Measurements from ENCODE around the gene TMTC3.
A peak's percentile ranks its signal among the peaks of the same experiment; 100 is the strongest.
"Not testable (repeated sequence)": the region's sequence is repeated elsewhere in the genome, so short reads cannot be mapped to it uniquely, and the experiment has no call there.

The TMTC3 gene

DNA sequence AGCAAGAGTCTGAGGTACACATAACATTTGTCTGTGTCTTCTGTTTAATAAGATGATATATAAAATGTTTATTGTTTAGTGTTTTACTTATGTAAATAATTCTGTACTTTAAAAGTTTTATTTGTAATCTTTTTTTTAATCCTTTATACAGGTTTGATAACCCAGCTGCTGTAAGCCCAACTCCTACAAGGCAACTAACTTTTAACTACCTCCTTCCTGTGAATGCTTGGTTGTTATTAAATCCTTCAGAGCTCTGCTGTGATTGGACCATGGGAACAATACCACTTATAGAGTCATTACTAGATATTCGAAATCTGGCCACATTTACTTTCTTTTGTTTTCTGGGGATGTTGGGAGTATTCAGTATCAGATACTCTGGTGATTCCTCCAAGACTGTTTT, 24.1 kb downstream of the TMTC3 start:
- DNase-seq (ENCODE audit: low read depth), result no peak

DNA sequence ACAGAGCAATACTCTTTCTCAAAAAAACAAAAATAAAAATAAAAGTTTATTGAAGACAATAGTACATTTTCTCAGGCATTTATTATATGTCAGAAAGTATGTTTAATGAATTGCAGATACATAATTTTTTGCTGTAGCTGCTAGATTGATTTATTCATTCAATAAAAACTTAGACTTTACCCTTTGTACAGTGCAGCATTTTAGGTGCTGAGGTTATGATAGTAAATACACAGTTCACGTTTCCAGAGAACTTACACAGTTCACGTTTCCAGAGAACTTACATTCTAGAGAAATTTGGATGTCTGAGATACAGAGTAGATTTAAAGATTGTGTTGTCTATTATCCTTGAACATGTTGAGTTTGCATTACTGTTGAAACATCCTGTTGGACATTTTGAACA, 25.3 kb downstream of the TMTC3 start:
- no peak for DNase-seq (ENCODE audit: low read depth)

- DNase-seq (ENCODE audit: low read depth), result no peak
These were observed 30.8 kb downstream of the TMTC3 start for GRCh38 chr12:88172844-88173407.

GRCh38 chr12:88175544-88175943, 33.4 kb downstream of the TMTC3 start:
- DNase-seq (ENCODE audit: low read depth), result no peak

- DNase-seq (ENCODE audit: low read depth), result no peak
These were observed 37.4 kb downstream of the TMTC3 start for GRCh38 chr12:88179436-88180014.

- peak; percentile 14 for DNase-seq (ENCODE audit: low read depth)
These were observed 39.8 kb downstream of the TMTC3 start for GRCh38 chr12:88181881-88182280.

DNA sequence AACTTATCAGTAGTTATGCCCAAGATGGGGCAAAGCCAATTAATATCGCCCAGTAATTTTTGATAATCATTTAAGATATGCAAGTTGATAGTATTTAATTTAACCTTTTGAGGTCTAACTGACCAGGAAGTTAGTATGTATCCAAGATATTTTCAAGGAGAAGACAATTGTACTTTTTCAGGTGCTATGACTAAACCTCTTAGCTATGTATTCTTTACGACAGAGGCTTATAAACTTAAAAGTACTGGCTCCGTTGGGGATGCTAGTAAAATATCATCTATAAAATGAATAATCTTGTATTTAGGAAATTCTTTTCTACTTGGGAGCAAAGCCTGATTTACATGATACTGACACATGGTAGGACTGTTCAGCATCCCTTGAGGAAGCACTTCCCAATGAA, 40.3 kb downstream of the TMTC3 start:
- DNase-seq (ENCODE audit: low read depth), result no peak

DNA sequence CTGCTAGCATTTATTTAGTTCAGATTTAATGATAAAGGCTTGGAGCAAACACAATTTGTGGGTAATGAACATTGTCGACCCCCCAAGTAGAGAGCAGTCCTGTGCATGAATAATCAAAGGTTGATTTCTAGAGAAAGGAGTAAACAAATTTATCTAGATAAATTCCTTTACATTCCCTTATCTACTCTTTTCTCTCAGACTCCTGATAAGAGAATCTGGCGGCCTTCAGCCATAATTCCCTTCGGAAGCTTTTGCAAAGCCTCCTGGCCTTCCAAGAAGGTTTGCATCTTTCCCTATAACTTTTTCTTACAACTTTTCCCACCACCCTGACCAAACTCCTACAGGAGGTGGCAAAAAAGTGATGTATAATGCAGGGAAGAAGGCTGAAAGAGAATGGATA, 42.1 kb downstream of the TMTC3 start:
- DNase-seq (ENCODE audit: low read depth), result peak; percentile 58

- no peak for DNase-seq (ENCODE audit: low read depth)
These were observed 43.2 kb downstream of the TMTC3 start for GRCh38 chr12:88185279-88185678.

DNA sequence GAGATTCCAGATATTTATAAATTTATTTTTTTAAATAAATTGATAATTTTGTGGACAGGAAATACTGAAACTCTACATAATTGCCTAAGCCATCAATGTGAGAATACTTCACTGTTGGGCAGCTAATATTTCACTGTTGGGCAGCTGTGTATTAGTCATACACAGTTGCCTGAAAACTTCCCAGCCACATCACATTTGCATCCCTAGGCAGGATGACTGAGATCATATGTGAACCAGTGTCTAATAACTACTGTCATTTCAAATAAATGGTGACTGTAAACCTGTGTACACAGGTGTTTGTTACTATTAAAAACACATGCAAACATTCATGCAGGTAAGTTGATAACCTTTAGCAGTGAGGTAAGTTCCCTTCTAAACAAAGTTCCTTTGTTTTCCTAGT, 43.9 kb downstream of the TMTC3 start:
- DNase-seq (ENCODE audit: low read depth), result peak; percentile 72

DNA sequence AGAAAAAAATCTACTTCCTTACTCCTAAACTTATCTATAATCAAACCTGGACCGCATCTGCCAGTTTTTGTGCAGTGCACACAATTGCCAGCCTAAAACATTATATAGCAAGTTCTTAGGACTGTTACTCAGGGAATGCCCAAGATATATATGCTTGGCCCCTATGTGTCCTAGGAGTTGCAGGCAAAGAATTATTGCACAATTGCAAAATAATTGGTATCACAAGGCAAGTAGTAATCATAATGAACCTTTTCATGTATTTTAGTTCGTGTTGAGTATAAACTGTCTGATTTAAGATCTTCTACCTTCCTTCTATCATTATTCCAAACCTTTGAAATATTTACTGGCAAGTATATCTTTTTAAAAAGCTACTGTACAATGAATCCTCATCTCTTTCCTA, 45.5 kb downstream of the TMTC3 start:
- no peak for DNase-seq (ENCODE audit: low read depth)

DNA sequence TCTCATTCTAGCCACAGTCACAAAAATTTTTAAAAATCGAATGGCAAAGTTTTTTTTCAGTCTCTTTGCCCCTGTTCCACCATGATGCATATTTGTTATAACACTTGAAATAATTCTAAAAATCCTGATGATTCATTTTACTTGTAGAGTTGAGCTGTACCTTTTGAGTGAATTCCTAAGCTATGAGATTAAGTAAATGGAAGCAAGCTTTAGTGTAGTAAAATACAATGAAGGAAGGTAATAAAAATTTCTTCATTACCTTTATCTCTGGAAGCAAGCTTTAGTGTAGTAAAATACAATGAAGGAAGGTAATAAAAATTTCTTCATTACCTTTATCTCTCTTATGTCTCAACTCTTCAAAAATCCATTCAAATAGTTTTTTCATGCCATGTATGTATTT, 46.1 kb downstream of the TMTC3 start:
- no peak for DNase-seq (ENCODE audit: low read depth)

DNA sequence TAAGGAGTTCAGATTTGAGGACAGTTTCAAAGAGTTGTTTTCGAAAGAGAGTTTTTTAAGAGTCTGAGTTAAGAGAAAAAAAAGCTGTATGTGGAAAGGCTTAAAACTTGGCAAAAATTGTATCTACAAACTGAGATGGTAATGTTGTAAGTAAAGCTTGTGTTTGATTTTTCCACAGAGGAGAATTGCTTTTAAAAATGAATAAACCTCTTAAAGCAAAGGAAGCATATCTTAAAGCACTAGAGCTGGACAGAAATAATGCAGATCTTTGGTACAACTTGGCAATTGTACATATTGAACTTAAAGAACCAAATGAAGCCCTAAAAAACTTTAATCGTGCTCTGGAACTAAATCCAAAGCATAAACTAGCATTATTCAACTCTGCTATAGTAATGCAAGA, 50.3 kb downstream of the TMTC3 start:
- no peak for DNase-seq (ENCODE audit: low read depth)

DNA sequence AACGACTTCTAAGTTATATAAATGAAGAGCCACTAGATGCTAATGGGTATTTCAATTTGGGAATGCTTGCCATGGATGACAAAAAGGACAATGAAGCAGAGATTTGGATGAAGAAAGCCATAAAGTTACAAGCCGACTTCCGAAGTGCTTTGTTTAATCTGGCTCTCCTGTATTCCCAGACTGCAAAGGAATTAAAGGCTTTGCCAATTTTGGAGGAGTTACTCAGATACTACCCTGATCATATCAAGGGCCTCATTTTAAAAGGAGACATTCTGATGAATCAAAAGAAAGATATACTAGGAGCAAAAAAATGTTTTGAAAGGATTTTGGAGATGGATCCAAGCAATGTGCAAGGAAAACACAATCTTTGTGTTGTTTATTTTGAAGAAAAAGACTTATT, 52.8 kb downstream of the TMTC3 start:
- DNase-seq (ENCODE audit: low read depth), result no peak

- no peak for DNase-seq (ENCODE audit: low read depth)
These were observed 57.9 kb downstream of the TMTC3 start for GRCh38 chr12:88200029-88200428.

DNA sequence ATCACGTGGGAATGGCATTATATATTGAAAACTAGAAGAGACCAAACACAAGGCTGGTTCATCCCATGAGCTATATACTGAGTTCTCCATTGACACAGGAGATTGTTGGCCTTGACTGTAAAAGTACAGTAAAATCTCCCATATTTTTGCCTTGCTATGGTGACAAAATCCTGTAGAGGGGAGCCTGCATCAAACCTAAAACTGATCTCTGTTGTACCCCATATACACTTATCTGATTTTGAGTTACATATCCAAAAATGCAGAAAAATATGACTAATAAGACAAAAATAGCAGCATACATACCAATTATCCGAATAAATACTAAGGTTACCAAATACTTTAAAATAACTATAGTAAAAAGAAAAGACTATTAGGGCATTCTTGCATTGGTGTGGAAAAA, 60.4 kb downstream of the TMTC3 start:
- no peak for DNase-seq (ENCODE audit: low read depth)

- DNase-seq (ENCODE audit: low read depth), result peak; percentile 70
These were observed 64.5 kb downstream of the TMTC3 start for GRCh38 chr12:88206601-88207000.

DNA sequence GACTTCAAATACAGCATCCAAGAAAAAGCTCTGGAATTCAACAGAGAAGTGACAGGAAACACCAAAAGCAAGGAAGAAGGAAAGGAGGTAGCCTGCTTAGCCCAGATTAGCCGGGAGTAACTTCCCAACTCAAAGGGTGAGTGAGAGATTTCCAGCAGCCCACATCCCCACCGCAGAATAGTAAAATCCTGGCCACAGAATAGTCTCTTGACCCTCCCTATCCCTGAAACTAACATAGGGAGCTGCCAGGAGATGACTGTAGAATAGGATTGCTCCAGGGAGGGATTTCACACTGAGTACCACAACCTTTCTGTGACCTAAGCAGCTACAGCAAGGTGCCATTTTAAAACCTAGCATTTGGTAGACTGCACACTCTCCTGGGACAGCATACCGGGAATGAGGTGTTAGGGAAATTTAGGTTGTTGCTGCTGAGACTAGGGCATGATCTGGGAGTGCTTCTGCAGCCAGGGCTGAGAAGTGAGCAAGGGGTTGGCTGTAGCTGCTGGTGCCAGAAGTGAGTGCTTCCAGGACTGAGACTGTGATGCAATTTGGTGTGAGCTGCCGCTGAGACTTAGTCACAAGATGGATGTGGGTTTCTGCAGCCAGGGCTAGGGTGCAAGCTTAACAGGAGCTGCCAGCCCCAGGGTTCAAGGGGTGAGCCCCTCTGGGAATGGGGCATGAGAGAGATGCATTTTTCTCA, 66.0 kb downstream of the TMTC3 start:
- DNase-seq (ENCODE audit: low read depth), result peak; percentile 84

DNA sequence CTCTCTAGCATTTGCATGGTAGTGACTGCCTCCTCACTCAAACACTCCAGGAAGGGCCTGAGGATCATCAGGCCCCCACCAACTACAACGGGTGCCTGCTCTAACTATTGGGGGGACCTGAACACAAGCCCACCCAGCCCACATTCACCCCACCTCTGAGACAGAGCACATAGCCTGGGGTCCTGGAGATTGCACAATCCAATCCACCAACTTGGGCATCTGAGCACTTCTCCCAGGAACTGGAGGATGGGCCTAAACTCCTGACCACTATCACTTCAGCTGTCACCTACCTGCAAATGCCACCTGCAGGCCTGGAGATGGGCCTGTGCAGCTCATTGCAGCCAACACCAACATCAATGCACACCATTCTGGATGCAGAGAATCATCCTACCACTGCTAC, 66.6 kb downstream of the TMTC3 start:
- no peak for DNase-seq (ENCODE audit: low read depth)

- DNase-seq (ENCODE audit: low read depth), result not testable (repeated sequence)
These were observed 68.2 kb downstream of the TMTC3 start for GRCh38 chr12:88210311-88210710.

DNA sequence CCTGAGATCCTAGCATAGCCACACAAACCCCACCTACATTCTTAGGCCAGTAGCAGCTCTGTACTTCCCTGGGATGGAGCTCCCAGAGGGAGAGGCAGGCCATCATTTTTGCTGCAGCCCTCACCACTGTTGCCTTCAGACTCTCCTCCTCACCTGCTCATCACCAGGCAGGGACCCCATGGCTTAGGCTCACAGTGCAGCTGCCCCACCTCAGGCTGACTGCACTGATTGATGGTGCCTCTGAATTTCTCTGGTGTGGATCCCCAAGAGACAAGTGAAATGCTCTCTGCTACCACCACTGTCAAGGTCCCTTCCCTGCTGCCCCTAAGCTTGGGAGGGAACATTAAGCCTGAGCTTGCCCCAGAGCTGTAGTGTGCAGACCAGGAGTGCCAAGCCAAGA, 76.2 kb downstream of the TMTC3 start:
- no peak for DNase-seq (ENCODE audit: low read depth)

DNA sequence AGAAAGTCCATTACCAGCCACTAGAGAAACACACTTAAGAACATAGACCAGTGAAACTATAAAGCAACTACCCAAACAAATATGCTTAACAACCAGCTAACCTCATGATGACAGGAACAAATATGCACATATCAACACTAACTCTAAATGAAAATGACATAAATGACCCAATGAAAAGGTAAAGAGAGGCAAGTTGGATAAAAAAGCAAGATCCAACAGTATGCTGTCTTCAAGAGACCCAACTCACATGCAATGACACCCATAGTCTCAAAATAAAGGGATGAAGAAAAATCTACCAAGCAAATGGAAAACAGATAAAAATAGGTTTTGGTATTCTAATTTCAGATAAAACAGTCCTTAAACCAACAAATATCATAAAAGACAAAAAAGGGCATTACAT, 77.8 kb downstream of the TMTC3 start:
- DNase-seq (ENCODE audit: low read depth), result no peak

GRCh38 chr12:88223519-88223918, 81.4 kb downstream of the TMTC3 start:
- no peak for DNase-seq (ENCODE audit: low read depth)

DNA sequence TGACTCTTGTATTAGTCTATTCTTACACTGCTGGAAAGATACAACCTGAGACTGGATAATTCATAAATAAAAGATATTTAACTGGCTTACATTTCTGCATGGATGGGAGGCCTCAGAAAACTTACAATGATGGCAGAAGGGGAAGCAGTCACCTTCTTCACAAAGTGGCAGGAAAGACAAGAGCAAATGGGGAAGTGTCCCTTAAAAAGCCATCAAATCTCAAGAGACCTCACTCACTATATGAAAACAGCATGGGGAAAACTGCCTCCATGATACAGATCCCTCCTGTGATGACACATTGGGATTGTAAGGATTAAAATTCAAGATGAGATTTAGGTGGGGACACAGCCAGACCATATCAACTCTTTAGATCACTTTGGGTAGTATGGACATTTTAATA, 83.7 kb downstream of the TMTC3 start:
- no peak for DNase-seq (ENCODE audit: low read depth)

Measured in amniotic epithelial cell (primary cell).